ENCODE data around the gene TSGA10IP.

TSGA10IP gene

DNA sequence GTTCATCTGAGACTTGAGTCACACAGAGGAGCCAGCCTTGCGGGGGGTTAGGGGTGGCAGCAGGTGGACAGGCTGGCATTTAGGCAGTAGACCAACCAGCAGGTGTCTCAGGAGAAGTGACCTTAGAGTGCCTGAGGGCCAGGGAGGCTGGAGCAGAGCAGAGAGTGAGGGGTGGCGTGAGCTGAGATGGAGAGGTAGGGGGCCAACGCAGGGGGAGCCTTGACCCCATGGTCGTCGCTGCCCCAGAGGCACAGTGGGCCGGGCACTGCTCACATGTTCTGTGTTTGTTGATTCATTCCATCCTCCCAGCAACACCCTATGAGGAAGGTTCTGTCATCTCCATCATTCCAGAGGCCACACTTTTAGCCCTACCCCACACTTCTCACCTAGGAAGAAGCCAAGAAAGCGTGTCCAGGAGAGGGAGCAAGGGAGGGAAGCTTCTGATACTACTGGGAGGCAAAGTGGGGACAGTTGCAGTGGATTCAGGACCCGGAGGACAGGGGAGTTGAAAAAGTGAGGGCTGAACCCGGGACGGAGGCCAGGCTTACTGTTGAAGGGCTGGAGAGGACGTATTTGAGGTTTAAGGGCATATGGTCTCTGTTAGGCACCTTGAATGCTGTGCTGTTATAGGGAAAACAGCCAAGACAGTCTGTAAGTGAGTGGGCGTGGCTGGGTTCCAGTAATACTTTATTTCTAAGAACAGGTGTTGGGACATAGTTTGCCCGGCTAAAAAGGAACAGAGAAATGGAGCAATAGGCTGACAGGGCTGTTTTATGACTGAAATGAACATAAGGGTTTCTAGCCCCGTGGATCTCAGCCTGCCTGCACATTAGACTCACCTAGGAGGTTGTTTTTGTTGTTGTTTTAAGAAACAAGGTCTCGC is 23.6 kb downstream of the TSGA10IP start:
- H3K4me1 Mint-ChIP-seq: peaks cover 12% of the 10 kb centered on the region
- TF ChIP-seq, protein P1, sequence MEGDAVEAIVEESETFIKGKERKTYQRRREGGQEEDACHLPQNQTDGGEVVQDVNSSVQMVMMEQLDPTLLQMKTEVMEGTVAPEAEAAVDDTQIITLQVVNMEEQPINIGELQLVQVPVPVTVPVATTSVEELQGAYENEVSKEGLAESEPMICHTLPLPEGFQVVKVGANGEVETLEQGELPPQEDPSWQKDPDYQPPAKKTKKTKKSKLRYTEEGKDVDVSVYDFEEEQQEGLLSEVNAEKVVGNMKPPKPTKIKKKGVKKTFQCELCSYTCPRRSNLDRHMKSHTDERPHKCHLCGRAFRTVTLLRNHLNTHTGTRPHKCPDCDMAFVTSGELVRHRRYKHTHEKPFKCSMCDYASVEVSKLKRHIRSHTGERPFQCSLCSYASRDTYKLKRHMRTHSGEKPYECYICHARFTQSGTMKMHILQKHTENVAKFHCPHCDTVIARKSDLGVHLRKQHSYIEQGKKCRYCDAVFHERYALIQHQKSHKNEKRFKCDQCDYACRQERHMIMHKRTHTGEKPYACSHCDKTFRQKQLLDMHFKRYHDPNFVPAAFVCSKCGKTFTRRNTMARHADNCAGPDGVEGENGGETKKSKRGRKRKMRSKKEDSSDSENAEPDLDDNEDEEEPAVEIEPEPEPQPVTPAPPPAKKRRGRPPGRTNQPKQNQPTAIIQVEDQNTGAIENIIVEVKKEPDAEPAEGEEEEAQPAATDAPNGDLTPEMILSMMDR (IDR thresholded peaks at IDR 0.05; ENCODE audit: unreplicated experiment in 3 of 3): no peak
- peaks cover 3% of the 10 kb centered on the region for H3K27me3 Mint-ChIP-seq (ENCODE audit: low read depth)
- H3K27ac Mint-ChIP-seq: no peak overlapping the region
- H3K4me3 Mint-ChIP-seq: no peak overlapping the region
- peaks cover 59% of the 10 kb centered on the region for H3K36me3 Mint-ChIP-seq (ENCODE audit: low read depth)
- no peaks in the 10 kb centered on the region for H3K9me3 Mint-ChIP-seq

DNA sequence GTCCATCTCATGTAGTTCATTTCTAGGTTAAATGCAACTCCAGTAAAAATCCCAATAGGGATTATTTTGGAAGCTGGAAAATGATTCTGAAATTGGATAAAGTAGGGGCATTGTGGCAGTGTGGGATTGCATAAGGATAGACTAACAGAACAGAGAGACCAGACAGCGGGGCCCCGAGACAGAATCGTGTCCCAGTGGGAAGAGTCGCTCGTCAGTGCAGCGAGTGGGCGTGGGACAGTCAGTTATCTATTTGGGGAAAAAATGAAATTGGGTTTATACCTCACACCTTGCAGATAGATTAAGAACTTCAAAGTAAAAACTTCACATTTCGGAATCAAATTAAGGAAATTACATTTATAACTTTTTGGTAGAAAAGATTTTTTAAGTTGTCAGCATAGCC is 26.8 kb downstream of the TSGA10IP start:
- TF ChIP-seq, protein P1 (IDR thresholded peaks at IDR 0.05; ENCODE audit: unreplicated experiment in 3 of 3): no peak
- H3K4me1 Mint-ChIP-seq: peaks cover 9% of the 10 kb centered on the region
- no peak overlapping the region for H3K27ac Mint-ChIP-seq
- H3K4me3 Mint-ChIP-seq: no peak overlapping the region
- peaks cover 53% of the 10 kb centered on the region for H3K36me3 Mint-ChIP-seq (ENCODE audit: low read depth)
- H3K27me3 Mint-ChIP-seq (ENCODE audit: low read depth): peaks cover 3% of the 10 kb centered on the region
- H3K9me3 Mint-ChIP-seq: no peaks in the 10 kb centered on the region

DNA sequence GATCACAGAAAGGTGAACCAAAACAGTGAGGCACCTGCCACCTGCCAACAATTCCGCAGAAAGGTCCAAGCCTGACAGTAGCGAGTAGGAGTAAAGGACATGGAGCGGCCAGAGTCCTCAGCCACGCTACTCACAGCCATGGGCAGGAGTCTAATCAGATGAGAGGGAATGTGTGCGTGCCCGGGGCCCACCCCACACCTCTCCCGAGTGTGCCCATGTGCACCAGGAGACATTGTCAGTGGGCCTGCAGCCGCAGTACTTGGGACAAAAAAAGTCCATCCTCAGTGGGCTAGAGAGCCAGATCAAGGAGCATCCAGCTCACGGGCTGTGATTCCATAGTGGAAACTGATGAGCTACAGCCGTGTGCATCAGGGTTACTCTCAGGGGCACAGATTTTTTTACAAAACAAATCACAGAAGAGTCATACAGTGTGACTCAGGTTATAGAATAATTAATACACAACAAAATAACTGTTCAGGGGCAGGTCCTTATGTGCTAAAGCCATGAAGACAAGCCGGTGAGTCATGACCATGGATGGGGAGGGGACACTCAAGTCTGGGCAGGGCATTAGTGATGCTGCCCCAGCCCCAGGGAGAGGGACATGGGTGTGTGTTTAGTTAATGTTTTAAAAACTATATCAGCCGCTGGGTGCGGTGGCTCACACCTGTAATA is 28.3 kb downstream of the TSGA10IP start:
- no peak overlapping the region for H3K27ac Mint-ChIP-seq
- peaks cover 3% of the 10 kb centered on the region for H3K27me3 Mint-ChIP-seq (ENCODE audit: low read depth)
- H3K36me3 Mint-ChIP-seq (ENCODE audit: low read depth): peaks cover 46% of the 10 kb centered on the region
- peaks cover 6% of the 10 kb centered on the region for H3K4me1 Mint-ChIP-seq
- H3K4me3 Mint-ChIP-seq: no peak overlapping the region
- H3K9me3 Mint-ChIP-seq: no peaks in the 10 kb centered on the region
- TF ChIP-seq, protein P1 (IDR thresholded peaks at IDR 0.05; ENCODE audit: unreplicated experiment in 3 of 3): no peak

DNA sequence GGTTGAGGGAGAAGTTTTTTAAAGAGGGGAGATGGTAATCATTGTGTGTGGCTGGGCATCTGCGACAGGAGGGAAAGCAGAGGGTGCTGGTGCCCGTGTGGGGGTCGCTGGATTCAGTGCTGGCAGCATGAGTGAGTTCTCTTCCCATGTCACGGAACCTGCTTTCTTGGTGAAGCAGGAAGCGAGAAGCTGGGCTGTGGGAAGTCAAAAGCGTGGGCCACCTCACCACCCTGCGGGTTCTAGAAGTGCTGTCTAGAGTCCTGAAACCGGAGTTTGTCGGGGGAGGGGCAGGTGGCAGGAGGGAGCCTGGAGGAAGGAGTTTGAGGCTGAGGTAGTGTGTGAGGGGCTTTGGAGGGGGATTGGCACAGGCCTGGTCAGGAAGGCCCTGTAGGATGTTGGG is 30.5 kb downstream of the TSGA10IP start:
- TF ChIP-seq, protein P1 (IDR thresholded peaks at IDR 0.05; ENCODE audit: unreplicated experiment in 3 of 3): no peak
- H3K9me3 Mint-ChIP-seq: no peaks in the 10 kb centered on the region
- peaks cover 40% of the 10 kb centered on the region for H3K36me3 Mint-ChIP-seq (ENCODE audit: low read depth)
- no peaks in the 10 kb centered on the region for H3K4me1 Mint-ChIP-seq
- H3K27me3 Mint-ChIP-seq (ENCODE audit: low read depth): no peaks in the 10 kb centered on the region
- H3K27ac Mint-ChIP-seq: no peak overlapping the region
- H3K4me3 Mint-ChIP-seq: no peak overlapping the region

DNA sequence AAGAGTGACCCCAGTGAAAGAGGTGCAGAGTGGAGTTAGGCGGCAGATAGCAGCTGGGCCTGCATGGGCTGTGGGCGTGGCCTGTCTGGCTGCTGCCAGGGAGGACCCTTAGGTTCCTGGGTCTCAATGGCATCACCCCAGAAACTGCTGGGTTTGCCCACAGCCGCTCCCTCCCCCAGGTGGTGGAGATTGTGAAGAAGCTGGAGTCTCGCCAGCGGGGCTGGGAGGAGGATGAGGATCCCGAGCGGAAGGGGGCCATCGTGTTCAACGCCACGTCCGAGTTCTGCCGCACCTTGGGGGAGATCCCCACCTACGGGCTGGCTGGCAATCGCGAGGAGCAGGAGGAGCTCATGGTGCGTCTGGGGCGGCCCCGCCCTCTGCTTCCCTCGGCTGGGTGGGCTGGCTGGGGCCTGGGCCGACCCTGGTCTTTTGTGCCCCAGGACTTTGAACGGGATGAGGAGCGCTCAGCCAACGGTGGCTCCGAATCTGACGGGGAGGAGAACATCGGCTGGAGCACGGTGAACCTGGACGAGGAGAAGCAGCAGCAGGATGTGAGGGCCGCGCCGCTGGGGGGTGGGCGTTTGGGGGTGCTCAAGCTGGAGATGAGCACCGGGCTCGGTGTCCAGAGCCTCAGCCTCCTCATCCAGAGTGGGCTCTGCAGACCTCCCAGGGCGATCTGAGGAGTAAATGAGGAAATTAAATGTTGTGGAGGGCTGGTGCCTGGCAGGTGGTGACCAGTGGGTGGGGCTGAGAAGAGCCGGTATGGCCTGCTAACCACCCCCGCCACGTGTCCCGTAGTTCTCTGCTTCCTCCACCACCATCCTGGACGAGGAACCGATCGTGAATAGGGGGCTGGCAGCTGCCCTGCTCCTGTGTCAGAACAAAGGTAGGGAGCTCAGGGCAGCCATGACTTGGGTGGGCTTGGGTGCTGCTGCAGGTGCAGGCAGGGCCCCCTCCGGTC is 31.2 kb downstream of the TSGA10IP start:
- H3K36me3 Mint-ChIP-seq (ENCODE audit: low read depth): peaks cover 39% of the 10 kb centered on the region
- no peak overlapping the region for H3K4me3 Mint-ChIP-seq
- no peaks in the 10 kb centered on the region for H3K9me3 Mint-ChIP-seq
- H3K4me1 Mint-ChIP-seq: no peaks in the 10 kb centered on the region
- H3K27ac Mint-ChIP-seq: no peak overlapping the region
- TF ChIP-seq, protein P1 (IDR thresholded peaks at IDR 0.05; ENCODE audit: unreplicated experiment in 3 of 3): no peak
- H3K27me3 Mint-ChIP-seq (ENCODE audit: low read depth): no peaks in the 10 kb centered on the region
